ENCODE measurements around the gene FCHSD2. TPM values are rescaled to one million over a fixed set of nuclear protein-coding genes. Genes with fewer than 3 reads are reported as not detected.

Gene FCHSD2
- total and polyA plus RNA-seq, 2 donors (not counting 3 experiments of a cell fraction or from before 2014, with no cell fraction given), result 20.8 to 56.9 TPM

DNA sequence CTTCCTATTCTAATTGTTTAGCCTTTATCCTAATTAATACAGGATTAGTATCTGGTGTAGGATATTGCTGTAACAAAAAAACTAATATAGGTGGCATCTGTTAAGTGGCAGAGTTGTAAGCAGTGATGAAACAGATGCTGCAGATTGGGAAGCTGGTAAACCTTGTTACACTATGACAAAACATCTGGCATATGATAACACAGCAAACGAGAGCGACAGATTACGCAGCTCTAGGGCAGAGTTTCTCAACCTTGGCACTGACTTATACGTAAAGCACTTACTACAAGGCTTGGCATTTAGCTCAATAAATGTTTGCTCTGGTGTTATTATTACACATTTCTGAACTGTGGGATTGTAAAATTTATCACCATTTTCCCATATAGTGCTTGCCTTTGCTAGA, 190.9 kb downstream of the FCHSD2 start:
- H3K4me1 ChIP-seq (ENCODE audit: control insufficient read depth, extremely low read depth, insufficient read depth, low read length), result peaks cover 10% of the 10 kb centered on the region
- TF ChIP-seq GATA2 (IDR thresholded peaks at IDR 0.05; ENCODE audit: insufficient read depth, insufficient read length, low read depth, low read length) (no peak), POLR2AphosphoS5 (IDR thresholded peaks at IDR 0.05; ENCODE audit: insufficient read depth, low read depth, low read length) (no peak), FOS (IDR thresholded peaks at IDR 0.05; ENCODE audit: borderline replicate concordance, insufficient read depth, low read length) (no peak), POLR2A (IDR thresholded peaks at IDR 0.05; ENCODE audit: low read depth, low read length) (no peak), JUN (IDR thresholded peaks at IDR 0.05; ENCODE audit: borderline replicate concordance, insufficient read depth, insufficient read length, low read depth) (no peak), MYC (IDR thresholded peaks at IDR 0.05; ENCODE audit: low read depth, low read length) (no peak), EZH2 (IDR thresholded peaks at IDR 0.05; ENCODE audit: borderline replicate concordance, low read depth, low read length, severe bottlenecking) (no peak)
- TF ChIP-seq, protein P1, sequence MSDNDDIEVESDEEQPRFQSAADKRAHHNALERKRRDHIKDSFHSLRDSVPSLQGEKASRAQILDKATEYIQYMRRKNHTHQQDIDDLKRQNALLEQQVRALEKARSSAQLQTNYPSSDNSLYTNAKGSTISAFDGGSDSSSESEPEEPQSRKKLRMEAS (IDR thresholded peaks at IDR 0.05; ENCODE audit: insufficient read depth, insufficient read length), result no peak
- TF ChIP-seq, protein P2, sequence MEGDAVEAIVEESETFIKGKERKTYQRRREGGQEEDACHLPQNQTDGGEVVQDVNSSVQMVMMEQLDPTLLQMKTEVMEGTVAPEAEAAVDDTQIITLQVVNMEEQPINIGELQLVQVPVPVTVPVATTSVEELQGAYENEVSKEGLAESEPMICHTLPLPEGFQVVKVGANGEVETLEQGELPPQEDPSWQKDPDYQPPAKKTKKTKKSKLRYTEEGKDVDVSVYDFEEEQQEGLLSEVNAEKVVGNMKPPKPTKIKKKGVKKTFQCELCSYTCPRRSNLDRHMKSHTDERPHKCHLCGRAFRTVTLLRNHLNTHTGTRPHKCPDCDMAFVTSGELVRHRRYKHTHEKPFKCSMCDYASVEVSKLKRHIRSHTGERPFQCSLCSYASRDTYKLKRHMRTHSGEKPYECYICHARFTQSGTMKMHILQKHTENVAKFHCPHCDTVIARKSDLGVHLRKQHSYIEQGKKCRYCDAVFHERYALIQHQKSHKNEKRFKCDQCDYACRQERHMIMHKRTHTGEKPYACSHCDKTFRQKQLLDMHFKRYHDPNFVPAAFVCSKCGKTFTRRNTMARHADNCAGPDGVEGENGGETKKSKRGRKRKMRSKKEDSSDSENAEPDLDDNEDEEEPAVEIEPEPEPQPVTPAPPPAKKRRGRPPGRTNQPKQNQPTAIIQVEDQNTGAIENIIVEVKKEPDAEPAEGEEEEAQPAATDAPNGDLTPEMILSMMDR (IDR thresholded peaks at IDR 0.05; ENCODE audit: extremely low read depth in 1 of 2, insufficient read depth in 1 of 2, low read depth in 1 of 2, low read length in 2 of 2), result no peak
- FAIRE-seq (no peak), DNase-seq (ENCODE audit: low read depth, low spot score) (no peak)
- H2AFZ ChIP-seq (ENCODE audit: low read depth, low read length), result no peak overlapping the region
- H3K4me2 ChIP-seq (ENCODE audit: insufficient read depth, low read length), result no peak overlapping the region
- no peak overlapping the region for H3K4me3 ChIP-seq (replicated peaks in 1 of 3; ENCODE audit: insufficient read depth in 1 of 3, low read depth in 1 of 3, low read length in 3 of 3)
- no peaks in the 10 kb centered on the region for H3K27me3 ChIP-seq (ENCODE audit: control insufficient read depth in 2 of 2, insufficient read depth in 2 of 2, low read length in 2 of 2)
- no TSS peak for BruUV-seq (replicated peaks)
- intact Hi-C loops (cut with micrococcal nuclease), result no loop called here
- peaks cover 6% of the 10 kb centered on the region for H3K79me2 ChIP-seq (ENCODE audit: control insufficient read depth, insufficient read depth, low read length)
- H3K9me1 ChIP-seq (replicated peaks; ENCODE audit: control insufficient read depth, extremely low read depth, insufficient read depth, low read length), result peaks cover 2% of the 10 kb centered on the region
- H3K36me3 ChIP-seq (ENCODE audit: control insufficient read depth in 2 of 2, extremely low read depth in 1 of 2, insufficient read depth in 2 of 2, low read length in 2 of 2), result no peaks in the 10 kb centered on the region
- ChIA-PET CTCF (interaction anchor here (1.2 to 1.3 kb wide), 2 partner anchors 17 to 191 kb away, joined by 3 to 4 read pairs; no protein-coding TSS in a partner anchor), POLR2A (no interaction called here)
- H3K27ac ChIP-seq (ENCODE audit: insufficient read depth, low read depth, low read length), result no peak overlapping the region
- H3K9me3 ChIP-seq (replicated peaks; ENCODE audit: control insufficient read depth, insufficient read depth, low read length), result no peaks in the 10 kb centered on the region
- no peaks in the 10 kb centered on the region for H4K20me1 ChIP-seq (replicated peaks; ENCODE audit: control insufficient read depth, extremely low read depth, insufficient read depth, low read length)
- dilution Hi-C loops (cut with MboI; ENCODE audit: extremely low pct_ligation_motif_present, low sequenced_read_pairs), result no loop called here
- no peak overlapping the region for H3K9ac ChIP-seq (replicated peaks; ENCODE audit: extremely low read depth, insufficient read depth, low read length)

Measured in endothelial cell of umbilical vein (primary cell).